ENCODE results near the gene FYN. TPM values are rescaled to one million over a fixed set of nuclear protein-coding genes. Genes with fewer than 3 reads are reported as not detected.

FYN gene
- total RNA-seq, 1 donor from 2014 or later, result 319 TPM

DNA sequence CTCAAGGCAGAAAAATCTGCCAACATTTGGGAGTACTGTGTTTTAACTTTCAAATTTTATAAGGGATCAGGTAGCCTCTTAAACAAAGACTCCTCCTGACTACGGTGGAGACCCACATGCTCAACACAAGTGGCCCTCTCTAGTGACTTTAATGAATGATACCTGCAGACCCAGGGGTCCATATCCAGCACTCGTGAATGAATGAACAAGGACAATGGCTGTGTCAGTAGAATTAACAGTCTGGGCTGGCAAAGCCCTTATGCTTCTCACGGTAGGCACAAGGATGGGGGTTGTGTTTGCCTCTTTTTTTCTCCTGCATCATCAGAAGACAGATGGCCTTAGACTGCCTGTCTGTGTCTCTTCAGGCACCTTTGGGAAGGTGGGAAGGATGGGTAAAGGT lies 154.9 kb downstream of the FYN start:
- DNase-seq (ENCODE audit: low spot score in 2 of 2) (no peak), FAIRE-seq (no peak)

- FAIRE-seq (no peak), DNase-seq (ENCODE audit: low spot score in 2 of 2) (no peak)
Observed at GRCh38 chr6:111717621-111718020, 155.6 kb downstream of the FYN start.

DNA sequence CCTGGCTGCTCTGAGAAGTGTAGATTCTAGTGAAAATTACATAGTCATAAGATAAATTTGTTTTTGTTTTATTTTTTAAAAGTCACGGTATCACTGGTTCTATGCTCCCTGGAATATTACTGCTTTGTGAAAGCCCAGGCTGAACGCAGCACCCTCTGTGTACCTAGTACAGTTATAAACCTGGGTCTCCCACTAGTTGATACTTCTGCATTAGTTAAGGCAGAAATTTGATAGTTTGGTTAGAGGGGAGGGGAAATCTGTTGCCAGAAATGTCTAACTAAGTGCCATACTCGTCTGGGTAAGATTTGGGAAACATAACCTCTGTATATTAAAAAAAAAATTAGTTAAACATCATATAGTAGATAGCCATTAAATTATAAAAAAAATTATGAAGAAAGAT lies 156.9 kb downstream of the FYN start:
- DNase-seq (ENCODE audit: low spot score in 2 of 2) (no peak), FAIRE-seq (no peak)

- no peak for DNase-seq (ENCODE audit: low spot score in 2 of 2)
- FAIRE-seq, result no peak
Observed at GRCh38 chr6:111715321-111715720, 157.9 kb downstream of the FYN start.

DNA sequence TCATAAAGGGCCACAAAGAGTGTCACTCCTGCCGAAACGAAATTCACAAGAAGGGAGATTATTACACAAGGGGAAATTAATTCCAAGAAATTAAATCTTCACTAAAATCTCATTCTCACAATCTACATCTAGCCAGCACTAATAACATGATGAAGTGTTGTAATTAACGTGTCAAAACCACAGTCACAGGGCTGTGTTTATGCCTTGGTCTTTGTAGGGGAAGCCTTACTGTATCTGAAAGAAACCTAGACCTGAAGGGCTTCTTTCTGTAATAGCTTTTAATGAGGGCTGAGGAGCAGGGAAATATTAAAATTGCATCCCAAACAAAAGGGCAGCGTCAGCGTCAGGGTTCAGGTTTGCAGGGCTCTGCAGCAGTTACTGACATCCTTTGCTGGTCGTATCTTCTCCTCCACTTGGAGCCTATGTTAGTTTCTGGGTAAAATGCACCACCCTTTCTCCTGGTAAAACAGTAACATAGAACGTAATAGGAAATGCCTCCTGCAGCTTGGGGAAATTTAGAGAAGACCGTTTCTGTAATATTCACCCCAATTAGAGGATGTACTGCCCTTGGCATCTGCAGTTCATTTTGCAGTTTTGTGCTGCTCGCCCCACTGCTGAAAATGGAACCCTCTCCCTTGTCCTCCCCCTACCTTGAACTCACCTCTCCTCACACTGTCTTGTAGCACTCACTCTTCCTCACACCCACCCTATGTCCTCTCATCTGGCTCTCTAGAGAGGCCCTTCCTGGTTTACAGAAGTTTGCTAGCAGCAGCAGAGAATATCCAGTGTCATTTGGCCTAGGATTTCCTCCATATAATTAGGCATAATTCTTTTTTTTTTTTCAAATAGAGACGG lies 158.6 kb downstream of the FYN start:
- no peak for DNase-seq (ENCODE audit: low spot score in 2 of 2)
- no peak for FAIRE-seq

DNA sequence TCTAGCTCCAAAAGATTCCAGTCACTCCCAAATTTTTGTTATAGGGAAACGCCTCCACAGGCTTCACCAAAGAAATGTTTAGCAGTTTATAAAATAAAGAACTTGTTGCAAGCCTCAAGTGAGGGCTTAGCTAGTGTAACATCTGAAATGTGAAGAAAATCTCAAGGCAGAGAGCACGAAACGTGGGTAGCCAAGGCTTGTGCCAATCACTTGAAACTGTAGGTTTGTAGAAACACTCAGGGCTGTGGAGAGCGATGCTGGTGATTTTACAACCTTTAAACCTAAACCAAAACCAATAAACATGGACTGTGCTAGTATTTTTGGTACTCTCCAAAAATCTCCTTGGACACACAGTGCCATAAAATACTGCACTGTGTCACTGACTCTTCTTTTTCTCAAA lies 159.4 kb downstream of the FYN start:
- DNase-seq (ENCODE audit: low spot score in 2 of 2) (no peak), FAIRE-seq (no peak)

DNA sequence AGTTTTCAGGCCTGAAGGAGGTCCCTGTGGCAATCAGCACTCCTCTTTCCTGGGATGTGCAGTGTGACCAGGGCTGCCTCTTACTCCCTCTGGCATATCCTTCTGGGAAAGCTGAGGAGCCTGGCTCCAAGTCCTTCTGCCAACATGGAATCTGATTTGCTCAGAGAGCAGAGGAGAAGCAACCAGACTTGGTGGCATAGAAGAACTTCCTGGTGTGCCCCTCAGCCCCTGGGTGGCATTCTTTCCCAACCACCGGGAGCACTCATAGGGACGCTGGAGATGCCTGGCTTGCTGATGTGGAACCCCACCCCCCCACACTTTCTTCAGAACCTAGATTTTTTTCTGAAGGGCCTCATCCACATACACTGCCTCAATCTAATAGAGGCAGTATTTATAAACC lies 160.0 kb downstream of the FYN start:
- FAIRE-seq (no peak), DNase-seq (ENCODE audit: low spot score in 2 of 2) (no peak)

DNA sequence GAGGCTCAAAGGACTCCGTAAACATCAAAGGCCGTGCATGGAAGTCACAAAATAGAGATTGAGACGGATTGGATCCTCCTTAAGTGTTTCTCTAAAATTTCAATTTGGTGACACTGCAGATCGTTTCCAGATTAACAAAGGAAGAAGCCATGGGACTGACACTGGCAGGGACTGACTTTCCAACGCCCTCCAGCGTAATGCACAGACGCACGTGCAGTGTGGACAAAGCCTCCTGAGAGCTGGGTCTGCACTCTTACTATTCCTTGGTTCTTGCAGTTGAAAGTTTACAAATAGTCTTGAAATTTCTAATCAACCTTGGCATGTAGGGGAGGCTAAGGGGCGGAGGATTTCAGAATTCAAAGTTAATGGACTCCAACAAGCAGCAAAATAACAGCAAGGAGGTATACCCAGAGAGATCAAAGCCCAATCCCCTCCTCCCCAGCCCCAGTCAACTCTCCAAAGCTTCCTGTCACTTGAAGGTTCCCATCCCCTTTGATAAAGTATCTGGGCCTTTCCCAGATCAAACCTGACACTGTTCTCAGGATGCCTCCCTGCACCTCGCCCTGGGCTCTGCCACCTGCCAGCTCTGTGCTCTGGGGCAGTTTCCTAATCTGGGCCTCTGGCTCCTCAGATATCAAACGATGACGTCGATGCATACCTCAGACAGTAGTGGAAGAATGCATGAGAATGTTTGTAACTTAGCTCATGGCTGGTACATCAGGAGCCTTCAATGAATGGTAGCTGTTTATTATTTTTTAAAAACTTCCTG lies 161.1 kb downstream of the FYN start:
- no peak for FAIRE-seq
- no peak for DNase-seq (ENCODE audit: low spot score in 2 of 2)

GRCh38 chr6:111711476-111711875 lies 161.8 kb downstream of the FYN start:
- FAIRE-seq (no peak), DNase-seq (ENCODE audit: low spot score in 2 of 2) (peak; percentile 14 to 28)

- DNase-seq (ENCODE audit: low spot score in 2 of 2) (no peak), FAIRE-seq (no peak)
Observed at GRCh38 chr6:111710911-111711310, 162.3 kb downstream of the FYN start.

DNA sequence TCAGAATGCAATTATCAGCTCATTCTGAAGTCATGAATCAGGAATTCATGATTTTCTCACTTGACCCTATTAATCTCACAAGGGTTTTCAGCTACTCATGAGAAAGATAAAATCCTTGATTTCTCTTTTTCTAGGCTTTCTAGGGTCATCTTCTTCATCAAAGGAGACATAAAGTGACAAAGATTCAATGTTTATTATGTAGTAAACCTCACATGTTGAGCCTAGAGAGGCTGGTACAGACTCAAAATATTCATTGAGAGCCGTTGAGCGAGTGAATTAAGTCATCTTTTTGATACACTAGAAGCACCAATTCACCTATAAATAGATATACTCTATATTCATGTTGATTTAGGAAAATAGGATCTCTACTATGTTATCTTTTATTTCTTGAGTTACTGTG lies 162.8 kb downstream of the FYN start:
- DNase-seq (ENCODE audit: low spot score in 2 of 2) (no peak), FAIRE-seq (no peak)

DNA sequence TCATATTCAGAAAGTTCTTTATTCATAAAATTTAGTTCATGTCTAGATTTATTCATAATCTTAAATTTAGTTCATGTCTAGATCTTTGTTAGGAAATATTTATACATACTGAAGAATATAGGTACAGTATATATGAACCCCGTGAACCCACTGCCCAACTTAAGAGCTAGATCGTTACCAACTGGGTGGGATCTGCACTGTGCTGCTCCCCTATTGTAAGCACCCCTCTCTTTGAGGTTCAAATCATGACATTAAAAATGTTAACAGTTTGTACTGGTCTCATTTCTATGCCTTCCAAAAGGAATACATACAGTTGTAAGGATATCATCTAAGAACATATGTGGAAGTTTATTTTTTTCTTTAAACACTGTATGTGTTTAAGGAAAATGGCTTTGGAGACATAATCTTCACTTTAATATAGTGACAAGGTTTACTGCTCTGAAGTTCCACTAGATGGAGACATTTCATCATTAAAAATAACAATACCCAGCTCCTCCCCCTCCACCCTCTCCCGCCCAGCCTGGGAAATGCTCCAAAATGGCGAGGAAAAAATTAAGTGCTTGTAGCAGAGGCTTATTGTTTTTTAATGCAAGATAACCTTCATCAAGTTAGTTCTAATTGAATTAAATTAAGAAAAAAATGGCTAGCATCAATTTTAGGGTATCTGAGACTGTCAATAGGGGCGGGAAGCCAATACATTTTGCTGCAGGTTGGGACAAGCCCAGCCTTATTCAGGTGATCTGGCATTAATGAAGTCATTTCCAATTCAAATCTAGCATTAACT lies 163.4 kb downstream of the FYN start:
- peak; percentile 43 to 63 for DNase-seq (ENCODE audit: low spot score in 2 of 2)
- FAIRE-seq, result peak; percentile 96

- FAIRE-seq (no peak), DNase-seq (ENCODE audit: low spot score in 2 of 2) (no peak)
Observed at GRCh38 chr6:111709201-111709600, 164.1 kb downstream of the FYN start.

DNA sequence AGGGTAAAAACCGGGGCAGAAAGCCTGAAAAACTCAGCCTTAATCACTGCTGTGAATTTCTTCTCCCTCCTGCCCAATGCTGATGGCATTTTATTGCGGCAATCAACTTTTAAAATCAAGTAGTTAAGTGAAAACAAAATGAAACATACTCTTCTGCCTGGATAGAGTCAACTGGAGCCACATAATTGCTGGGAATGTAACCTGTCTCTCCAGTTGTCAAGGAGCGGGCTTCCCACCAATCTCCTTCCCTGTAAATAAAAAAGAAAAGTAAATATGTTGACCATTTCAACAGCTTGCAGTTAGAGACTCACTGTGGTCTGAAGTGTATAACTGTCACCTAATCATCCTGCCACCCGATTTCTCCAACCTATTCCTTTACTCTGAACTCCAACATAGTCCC lies 165.5 kb downstream of the FYN start:
- DNase-seq (ENCODE audit: low spot score in 2 of 2) (no peak), FAIRE-seq (no peak)

DNA sequence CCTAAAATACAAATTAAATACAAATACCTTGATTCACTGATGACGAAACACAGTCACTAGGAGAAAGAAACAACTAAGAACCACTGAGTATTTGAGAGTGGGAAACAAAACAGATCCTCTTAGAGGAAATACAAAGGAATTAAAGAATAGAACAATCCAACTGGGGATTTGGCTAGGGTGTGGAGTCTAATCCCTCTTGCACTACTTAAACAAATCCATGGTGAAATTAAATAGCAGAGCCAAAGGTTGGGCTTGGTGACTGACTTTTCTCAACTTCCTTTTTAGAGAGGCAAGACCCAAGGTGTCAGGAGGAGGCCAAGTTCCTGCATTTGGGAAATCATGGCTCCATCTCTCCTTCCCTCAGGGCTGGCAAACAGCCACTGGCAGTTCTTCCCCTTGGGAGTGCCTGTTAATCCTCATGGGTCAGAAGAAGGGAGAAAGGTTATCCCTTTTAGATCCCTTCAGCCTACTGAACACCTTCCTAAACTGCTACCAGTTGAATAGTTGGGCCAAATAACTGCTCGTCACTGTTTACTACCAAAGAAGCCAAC lies 166.3 kb downstream of the FYN start:
- FAIRE-seq (no peak), DNase-seq (ENCODE audit: low spot score in 2 of 2) (no peak)

GRCh38 chr6:111703723-111704122 lies 169.5 kb downstream of the FYN start:
- no peak for FAIRE-seq

DNA sequence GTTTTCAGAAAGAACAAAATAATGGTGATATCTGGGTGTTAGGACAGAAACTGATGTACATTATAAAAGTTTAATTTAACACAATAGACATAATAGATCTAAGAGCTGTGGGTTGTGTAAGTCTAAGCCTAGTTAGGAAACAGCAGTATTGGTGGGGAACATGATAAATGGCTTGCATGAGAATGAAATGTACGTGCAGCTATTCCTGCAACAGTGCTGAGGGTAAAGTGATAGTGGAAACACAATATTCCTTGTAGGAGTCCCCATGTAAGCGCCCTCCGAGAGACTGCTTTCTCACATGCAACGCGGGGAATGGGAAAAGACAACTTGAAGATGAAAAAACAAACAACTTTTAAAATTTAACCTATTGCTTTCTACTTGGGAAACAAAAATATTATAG lies 171.0 kb downstream of the FYN start:
- no peak for DNase-seq (ENCODE audit: low spot score in 2 of 2)
- FAIRE-seq, result no peak

More at GRCh38 chr6:111703723-111704122, 169.5 kb downstream of the FYN start:
- DNase-seq (ENCODE audit: low spot score in 2 of 2), result no peak

DNA sequence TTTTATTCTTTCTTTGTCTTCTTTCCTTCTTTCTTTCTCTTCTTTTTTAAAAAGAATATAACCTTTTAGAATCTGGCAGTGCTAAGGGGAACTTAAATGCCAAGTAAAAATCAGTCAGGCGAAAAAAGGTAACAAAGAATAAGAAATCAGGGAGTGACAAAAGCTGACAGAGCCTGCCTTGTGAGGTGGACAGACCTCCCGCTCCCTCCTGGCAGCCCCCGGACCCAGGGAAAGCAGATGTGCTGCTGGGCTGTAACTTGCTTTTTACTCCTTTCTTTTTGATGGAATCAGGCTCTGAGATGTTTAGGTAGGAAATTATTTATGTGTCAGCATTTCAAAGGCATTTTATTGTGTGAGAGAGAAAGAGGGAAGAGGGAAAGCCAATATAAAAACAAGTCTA lies 172.1 kb downstream of the FYN start:
- FAIRE-seq (no peak), DNase-seq (ENCODE audit: low spot score in 2 of 2) (no peak)

GRCh38 chr6:111700135-111700690 lies 173.0 kb downstream of the FYN start:
- no peak for DNase-seq (ENCODE audit: low spot score in 2 of 2)

DNA sequence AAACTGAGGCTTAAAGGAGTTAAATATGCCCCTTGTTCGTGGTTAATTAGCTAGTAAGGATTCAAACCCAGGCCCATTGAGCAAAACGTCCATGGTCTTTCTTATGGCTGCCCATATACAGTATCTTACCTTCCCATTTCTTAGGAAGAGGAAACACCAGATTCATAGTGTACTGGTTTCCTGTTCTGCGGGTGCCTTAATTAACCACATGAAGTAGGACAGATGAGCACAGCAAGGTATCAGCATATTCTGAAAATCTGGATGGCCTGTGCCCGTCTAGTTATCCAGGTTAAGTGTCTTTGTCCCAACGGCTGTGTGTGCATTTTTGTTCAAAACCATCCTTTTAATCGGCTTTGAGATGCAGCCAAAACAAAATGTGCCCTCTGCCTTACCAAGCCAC lies 174.1 kb downstream of the FYN start:
- FAIRE-seq (no peak), DNase-seq (ENCODE audit: low spot score in 2 of 2) (no peak)

More at GRCh38 chr6:111700135-111700690, 173.0 kb downstream of the FYN start:
- no peak for FAIRE-seq
